GM12801 (cell line): ENCODE measurements around the gene ANKRD27.

Experiments
- TF ChIP-seq, protein P1 (sequence below): IDR thresholded peaks from one replicate; pipeline ENCODE4 v1.5.1; 2011; ENCODE audit warnings: control low read depth; ENCODE audit not compliant: insufficient read length; ENCODE audit errors: extremely low read depth

The ANKRD27 gene

DNA sequence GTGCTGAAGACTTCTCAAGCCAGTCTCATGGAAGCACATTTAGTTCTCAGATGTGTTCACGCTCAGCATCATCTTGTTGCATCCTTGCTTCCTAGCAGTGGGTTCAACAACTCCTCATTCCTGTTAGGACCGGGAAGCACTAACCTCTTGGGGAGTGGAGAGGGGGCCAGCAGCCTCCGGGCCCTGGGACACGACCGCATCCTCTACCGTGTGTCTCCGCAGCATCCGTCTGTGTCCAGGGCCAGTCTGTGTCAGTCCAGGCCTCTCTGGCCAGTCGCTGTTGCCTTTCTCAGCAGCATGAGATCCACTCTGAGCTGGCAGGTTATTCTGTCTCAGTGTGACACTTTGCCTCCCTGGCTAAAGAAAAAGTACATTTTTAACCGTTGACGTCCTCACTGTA, 77.0 kb downstream of the ANKRD27 start:
- TF ChIP-seq, protein P1, sequence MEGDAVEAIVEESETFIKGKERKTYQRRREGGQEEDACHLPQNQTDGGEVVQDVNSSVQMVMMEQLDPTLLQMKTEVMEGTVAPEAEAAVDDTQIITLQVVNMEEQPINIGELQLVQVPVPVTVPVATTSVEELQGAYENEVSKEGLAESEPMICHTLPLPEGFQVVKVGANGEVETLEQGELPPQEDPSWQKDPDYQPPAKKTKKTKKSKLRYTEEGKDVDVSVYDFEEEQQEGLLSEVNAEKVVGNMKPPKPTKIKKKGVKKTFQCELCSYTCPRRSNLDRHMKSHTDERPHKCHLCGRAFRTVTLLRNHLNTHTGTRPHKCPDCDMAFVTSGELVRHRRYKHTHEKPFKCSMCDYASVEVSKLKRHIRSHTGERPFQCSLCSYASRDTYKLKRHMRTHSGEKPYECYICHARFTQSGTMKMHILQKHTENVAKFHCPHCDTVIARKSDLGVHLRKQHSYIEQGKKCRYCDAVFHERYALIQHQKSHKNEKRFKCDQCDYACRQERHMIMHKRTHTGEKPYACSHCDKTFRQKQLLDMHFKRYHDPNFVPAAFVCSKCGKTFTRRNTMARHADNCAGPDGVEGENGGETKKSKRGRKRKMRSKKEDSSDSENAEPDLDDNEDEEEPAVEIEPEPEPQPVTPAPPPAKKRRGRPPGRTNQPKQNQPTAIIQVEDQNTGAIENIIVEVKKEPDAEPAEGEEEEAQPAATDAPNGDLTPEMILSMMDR = no peak

DNA sequence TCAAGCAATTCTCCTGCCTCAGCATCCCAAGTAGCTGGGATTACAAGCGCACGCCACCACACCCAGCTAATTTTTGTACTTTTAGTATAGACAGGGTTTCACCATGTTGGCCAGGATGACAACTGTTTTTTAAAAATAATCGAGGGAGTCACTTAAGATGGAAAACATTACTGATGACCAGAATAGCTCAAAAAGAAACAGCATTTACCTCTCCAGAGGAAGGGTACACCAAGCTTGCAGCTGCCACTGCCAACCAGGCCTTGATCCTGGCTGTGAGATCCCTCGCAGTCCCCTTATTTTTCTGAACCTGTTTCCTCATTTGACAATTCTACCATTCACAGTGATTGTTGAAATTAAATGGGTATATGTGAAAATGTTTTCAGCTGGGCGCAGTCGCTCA, 79.5 kb downstream of the ANKRD27 start:
- TF ChIP-seq, protein P1 = no peak

DNA sequence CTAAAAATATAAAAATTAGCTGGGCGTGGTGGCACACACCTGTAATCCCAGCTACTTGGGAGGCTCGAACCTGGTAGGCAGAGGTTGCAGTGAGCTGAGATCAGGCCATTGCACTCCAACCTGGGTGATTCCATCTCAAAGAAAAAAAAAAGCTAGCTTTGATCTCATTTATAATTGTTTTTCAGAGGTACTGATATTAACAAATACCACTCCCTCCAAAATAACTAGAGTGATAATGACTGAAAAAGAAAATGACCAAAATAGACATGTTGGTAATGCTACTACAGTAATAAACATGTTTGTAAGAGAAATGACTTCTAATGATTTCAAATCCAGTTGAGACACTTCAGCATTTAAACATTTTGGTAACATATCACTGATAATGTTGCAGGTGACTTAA, 81.0 kb downstream of the ANKRD27 start:
- TF ChIP-seq, protein P1 = no peak

DNA sequence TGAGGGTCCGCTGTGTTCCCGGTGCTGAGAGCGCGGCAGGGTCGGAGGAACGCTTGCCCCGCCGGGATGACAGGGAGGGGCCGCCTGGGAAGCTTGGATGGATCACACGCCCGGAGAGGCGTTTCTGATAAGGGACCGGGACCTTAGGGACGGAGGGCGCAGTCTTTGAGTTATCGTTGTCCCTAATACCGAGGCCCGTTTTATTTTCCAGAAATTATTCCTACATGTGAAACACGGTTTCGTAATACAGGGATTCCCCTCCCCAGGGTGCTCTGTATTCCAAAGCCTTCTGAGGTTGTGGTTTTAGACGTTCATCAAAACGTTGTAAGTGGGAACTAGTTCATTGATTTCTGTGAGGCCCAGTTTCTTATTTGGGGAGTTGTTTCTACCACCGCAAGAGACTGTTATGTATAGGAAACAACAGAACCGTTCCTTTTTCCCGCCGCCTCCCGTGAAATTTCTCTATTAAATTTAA, 93.2 kb downstream of the ANKRD27 start:
- TF ChIP-seq, protein P1 = no peak

DNA sequence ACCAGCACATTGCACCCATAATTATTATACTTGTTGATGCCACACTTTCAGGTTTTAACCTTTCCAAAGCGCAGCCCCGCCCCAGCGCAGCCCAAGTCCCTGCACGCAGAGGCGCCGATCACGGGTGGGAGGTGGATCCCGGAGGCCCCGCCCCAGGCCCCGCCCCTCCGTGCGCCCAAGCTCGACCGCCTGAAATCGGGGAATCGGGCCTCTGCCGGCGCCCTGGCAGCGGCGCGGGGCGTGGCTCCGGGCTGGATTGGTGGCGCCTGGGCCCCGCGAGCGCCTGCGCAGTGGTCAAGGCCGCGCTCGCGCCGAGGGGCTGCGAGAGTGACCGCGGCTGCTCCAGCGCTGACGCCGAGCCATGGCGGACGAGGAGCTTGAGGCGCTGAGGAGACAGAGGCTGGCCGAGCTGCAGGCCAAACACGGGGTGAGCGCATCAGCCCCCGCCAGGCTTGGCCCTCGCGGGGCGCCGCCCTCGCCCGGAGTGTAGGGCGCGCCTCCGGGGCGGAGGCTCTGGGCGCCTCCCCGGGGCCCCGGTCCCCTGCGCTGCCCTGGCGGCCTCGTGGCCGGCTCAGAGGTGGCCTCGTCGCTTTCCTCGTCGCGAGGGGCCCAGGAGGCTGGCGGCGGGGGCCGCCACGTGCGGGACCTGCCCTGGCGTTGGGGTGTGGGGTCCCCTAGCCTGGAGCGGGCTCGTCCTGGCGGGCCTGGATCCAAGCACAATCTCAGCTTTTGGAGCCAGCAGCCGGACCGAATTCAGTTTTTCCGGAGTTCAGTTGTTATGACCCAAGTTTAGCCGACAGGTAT, 93.9 kb downstream of the ANKRD27 start, which contains the start of gene PDCD5:
Gene PDCD5 (plus strand): TSS at position 290 of the 804 bp plus-strand sequence. CDS start 72 bp downstream, at position 362.
- TF ChIP-seq, protein P1 = no peak

DNA sequence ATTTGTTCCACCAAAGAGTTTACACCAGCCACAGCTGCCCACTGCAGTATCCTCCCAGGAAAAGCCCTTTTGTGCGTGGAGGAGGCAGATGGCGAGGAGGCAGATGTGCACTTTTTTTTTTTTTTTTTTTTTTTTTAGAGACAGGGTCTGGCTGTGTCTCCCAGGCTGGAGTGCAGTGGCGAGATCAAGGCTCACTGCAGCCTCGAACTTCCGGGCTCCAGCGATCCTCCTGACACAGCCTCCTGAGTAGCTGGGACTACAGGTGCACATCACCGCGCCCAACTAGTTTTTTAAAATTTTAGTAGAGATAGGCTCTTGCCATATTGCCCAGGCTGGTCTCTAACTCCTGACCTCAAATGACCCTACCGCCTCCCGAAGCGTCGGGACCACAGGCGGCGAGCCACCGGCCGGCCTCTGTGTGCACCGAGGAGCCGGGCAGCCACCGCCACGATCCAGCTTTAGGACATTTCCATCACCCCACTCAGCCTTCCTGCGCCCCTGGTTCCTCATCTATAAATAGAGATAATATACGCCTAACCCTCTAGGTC, 94.6 kb downstream of the ANKRD27 start:
- TF ChIP-seq, protein P1 = no peak

DNA sequence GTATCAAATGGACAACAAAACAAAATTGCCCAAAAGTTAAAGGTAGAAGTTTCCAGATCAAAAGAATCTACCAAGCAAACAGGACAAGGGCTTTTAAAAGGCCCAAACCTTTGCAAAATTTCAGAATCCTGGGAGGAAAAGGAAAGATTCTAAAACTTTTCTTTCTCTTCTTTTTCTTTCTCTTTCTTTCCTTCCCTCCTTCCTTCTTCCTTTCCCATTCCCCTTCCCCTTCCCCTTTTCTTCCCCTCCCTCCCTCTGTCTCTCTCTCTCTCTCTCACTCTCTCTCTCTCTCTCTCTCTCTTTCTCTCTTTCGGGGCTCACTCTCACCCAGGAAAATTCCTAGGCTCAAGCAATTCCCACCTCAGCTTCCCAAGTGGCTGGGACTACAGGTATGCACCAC, 98.2 kb downstream of the ANKRD27 start:
- TF ChIP-seq, protein P1 = no peak
